Transverse colon (tissue), 4 donors: ENCODE data around the gene ADAMTSL4. TPM values are rescaled to one million over a fixed set of nuclear protein-coding genes. Genes with fewer than 3 reads are reported as not detected.

Source experiments
- DNase-seq: peaks from one replicate; pipeline ENCODE4 v3.0.0-alpha.2; 2019
- H3K27ac ChIP-seq, 4 donors: fragments of 200-600 bp; sonication (generic); 2 replicates each; pipeline ENCODE4 v1.5.1; 2016 to 2018; ENCODE audit warnings: inconsistent platforms in 4 of 4
- H3K27me3 ChIP-seq: fragments of 200-600 bp; sonication (generic); 2 replicates; pipeline ENCODE4 v1.5.1; 2017; ENCODE audit warnings: inconsistent platforms
- H3K36me3 ChIP-seq, 4 donors: fragments of 200-600 bp; sonication (generic); 2 replicates each; pipeline ENCODE4 v1.5.1; 2017 to 2019; ENCODE audit warnings: inconsistent platforms in 4 of 4
- H3K4me1 ChIP-seq, 4 donors: fragments of 200-600 bp; sonication (generic); 2 replicates each; pipeline ENCODE4 v1.5.1; 2017 to 2020; ENCODE audit warnings: inconsistent platforms in 4 of 4
- H3K4me3 ChIP-seq, 4 donors: fragments of 200-600 bp; sonication (generic); 1 replicate in 1 of 4; 2 replicates in 3 of 4; pipeline versions ENCODE4 v1.5.1 to v1.6.1; 2017 to 2019; ENCODE audit warnings: inconsistent platforms in 4 of 4
- H3K9me3 ChIP-seq, 2 donors: fragments of 200-600 bp; sonication (generic); 2 replicates each; pipeline ENCODE4 v1.5.1; 2017 to 2019; ENCODE audit warnings: inconsistent platforms in 2 of 2
- CTCF ChIP-seq, 5 experiments: fragments of 200-600 bp in 3 of 5; fragments of 450-650 bp in 2 of 5; sonication (generic) in 3 of 5; IDR thresholded peaks; 1 replicate in 2 of 5; 2 replicates in 3 of 5; pipeline ENCODE4 v1.5.1; 2016 to 2017; ENCODE audit warnings: antibody characterized with exemption in 5 of 5, inconsistent platforms in 3 of 5, mild to moderate bottlenecking in 2 of 5, moderate library complexity in 1 of 5
- EP300 ChIP-seq: sonication (generic); formaldehyde crosslinking; IDR thresholded peaks from one replicate; pipeline ENCODE4 v1.6.1; 2017; ENCODE audit warnings: antibody characterized with exemption, low read depth
- POLR2A ChIP-seq: fragments of 450-650 bp; IDR thresholded peaks from one replicate; pipeline ENCODE4 v1.6.1; 2016; ENCODE audit warnings: antibody characterized with exemption, mild to moderate bottlenecking, moderate library complexity
- POLR2AphosphoS5 ChIP-seq, 3 donors: sonication (generic); formaldehyde crosslinking; IDR thresholded peaks; one replicate each; pipeline ENCODE4 v1.6.1; 2016; ENCODE audit warnings: antibody characterized with exemption in 3 of 3
- WGBS, 2 donors: methylation state at CpG; one replicate each; pipeline ENCODE4 v1.1.5; 2018; ENCODE audit warnings: low coverage in 1 of 2; 5-methylcytosine and 5-hydroxymethylcytosine counted together
- in situ Hi-C, 4 donors: fragments of 200-750 bp; cut with MboI; loops; one replicate each; pipeline versions ENCODE4 v1.15.0 to v1.15.1; 2017; ENCODE audit warnings: low sequenced_read_pairs in 3 of 4, low pct_ligation_motif_present in 1 of 4, low pct_unique_long_range_greater_than_20kb in 1 of 4
- intact Hi-C: fragments of 100-400 bp; cut with DNase I; formaldehyde crosslinking; loops from one replicate; pipeline ENCODE4 v1.15.1; 2023; ENCODE audit warnings: low total_unique reads
- total RNA-seq, 4 donors: library from RNA; depleted of rRNA; stranded (reverse); fragments of >200 nt; gene quantifications; one replicate each; pipeline ENCODE4 v1.1.0, GENCODE V29; 2016

Gene ADAMTSL4
- total RNA-seq, 4 donors from 2014 or later = 7.2 to 26.2 (median 16.3) TPM

GRCh38 chr1:150554086-150554452 is 4.9 kb downstream of the ADAMTSL4 start:
- H3K36me3 ChIP-seq = no peaks in the 10 kb centered on the region
- DNase-seq = no peak
- peak; percentile 5 for TF ChIP-seq POLR2A
- no peak for TF ChIP-seq POLR2AphosphoS5 (IDR thresholded peaks at IDR 0.05)
- WGBS, 2 donors = 90% methylated on average over 8 of the region's 8 CpGs; no CpG with 5 or more reads in 1 of the 2 donors
- intact Hi-C loops = no loop called here
- peaks cover 3% of the 10 kb centered on the region for H3K27me3 ChIP-seq
- in situ Hi-C loops = no loop called here
- peaks cover 6 to 47% (median 32%) of the 10 kb centered on the region in 4 donors for H3K4me1 ChIP-seq
- H3K9me3 ChIP-seq = no peaks in the 10 kb centered on the region
- H3K4me3 ChIP-seq = no peak overlapping the region
- peak overlapping the region in 1 of 4 donors; percentile 83 for H3K27ac ChIP-seq

- no peak for DNase-seq
- TF ChIP-seq POLR2AphosphoS5 (IDR thresholded peaks at IDR 0.05) (peak in 1 of 3 donors; percentile 62), POLR2A (no peak), CTCF (IDR thresholded peaks at IDR 0.05) (no peak)
- 92 to 94% methylated on average over 3 to 19 of the region's 19 CpGs for WGBS, 2 donors
- H3K36me3 ChIP-seq = no peaks in the 10 kb centered on the region
- no peaks in the 10 kb centered on the region for H3K9me3 ChIP-seq
- peaks cover 10 to 49% (median 36%) of the 10 kb centered on the region in 4 donors for H3K4me1 ChIP-seq
- in situ Hi-C loops = no loop called here
- H3K4me3 ChIP-seq = no peak overlapping the region
- no peaks in the 10 kb centered on the region for H3K27me3 ChIP-seq
- no peak overlapping the region for H3K27ac ChIP-seq
- intact Hi-C loops = no loop called here
Measured at GRCh38 chr1:150555198-150555970, 6.2 kb downstream of the ADAMTSL4 start.

- Histone ChIP-seq H3K36me3 (no peaks in the 10 kb centered on the region), H3K4me3 (no peak overlapping the region), H3K4me1 (peaks cover 13 to 49% (median 37%) of the 10 kb centered on the region in 4 donors), H3K27ac (no peak overlapping the region), H3K27me3 (no peaks in the 10 kb centered on the region), H3K9me3 (no peaks in the 10 kb centered on the region)
- DNase-seq = peak; percentile 9
- TF ChIP-seq POLR2A (no peak), CTCF (IDR thresholded peaks at IDR 0.05) (no peak), EP300 (no peak), POLR2AphosphoS5 (IDR thresholded peaks at IDR 0.05) (no peak)
- WGBS, 2 donors = 84% methylated on average over 26 of the region's 26 CpGs; no CpG with 5 or more reads in 1 of the 2 donors
- in situ Hi-C loops (no loop called here), intact Hi-C loops (no loop called here)
Measured at GRCh38 chr1:150555971-150556865, 7.0 kb downstream of the ADAMTSL4 start.

- Histone ChIP-seq H3K4me1 (peaks cover 8 to 46% (median 36%) of the 10 kb centered on the region in 4 donors), H3K27me3 (no peaks in the 10 kb centered on the region), H3K27ac (no peak overlapping the region), H3K36me3 (no peaks in the 10 kb centered on the region), H3K9me3 (no peaks in the 10 kb centered on the region), H3K4me3 (no peak overlapping the region)
- 94% methylated on average over 20 of the region's 26 CpGs; no CpG with 5 or more reads in 1 of the 2 donors for WGBS, 2 donors
- peak; percentile 13 for DNase-seq
- TF ChIP-seq POLR2A (no peak), POLR2AphosphoS5 (IDR thresholded peaks at IDR 0.05) (no peak), EP300 (no peak), CTCF (IDR thresholded peaks at IDR 0.05) (no peak)
- intact Hi-C loops (no loop called here), in situ Hi-C loops (no loop called here)
Measured at GRCh38 chr1:150557065-150557600, 7.9 kb downstream of the ADAMTSL4 start.
